ENCODE data around the gene HSD11B2. TPM values are rescaled to one million over a fixed set of nuclear protein-coding genes. Genes with fewer than 3 reads are reported as not detected.
A peak's percentile ranks its signal among the peaks of the same experiment; 100 is the strongest.

The HSD11B2 gene
- total RNA-seq (2021; ENCODE audit: unreplicated experiment): 0.77 TPM
- 1.0 TPM for polyA plus RNA-seq (2012; ENCODE audit: insufficient read length)
- percentile 25 among the genes with signal in this experiment for Bru-seq, nascent RNA
- BruChase-seq, experiment 1, labeled RNA remaining after a 2-hour chase: percentile 33 among the genes with signal in this experiment
- BruChase-seq, experiment 2, labeled RNA remaining after a 6-hour chase: percentile 29 among the genes with signal in this experiment
- long read RNA-seq, partial matches to known transcripts: 1 of 2 reads
- long read RNA-seq, other reads (novel, unspliced or antisense): 1 of 2 reads

DNA sequence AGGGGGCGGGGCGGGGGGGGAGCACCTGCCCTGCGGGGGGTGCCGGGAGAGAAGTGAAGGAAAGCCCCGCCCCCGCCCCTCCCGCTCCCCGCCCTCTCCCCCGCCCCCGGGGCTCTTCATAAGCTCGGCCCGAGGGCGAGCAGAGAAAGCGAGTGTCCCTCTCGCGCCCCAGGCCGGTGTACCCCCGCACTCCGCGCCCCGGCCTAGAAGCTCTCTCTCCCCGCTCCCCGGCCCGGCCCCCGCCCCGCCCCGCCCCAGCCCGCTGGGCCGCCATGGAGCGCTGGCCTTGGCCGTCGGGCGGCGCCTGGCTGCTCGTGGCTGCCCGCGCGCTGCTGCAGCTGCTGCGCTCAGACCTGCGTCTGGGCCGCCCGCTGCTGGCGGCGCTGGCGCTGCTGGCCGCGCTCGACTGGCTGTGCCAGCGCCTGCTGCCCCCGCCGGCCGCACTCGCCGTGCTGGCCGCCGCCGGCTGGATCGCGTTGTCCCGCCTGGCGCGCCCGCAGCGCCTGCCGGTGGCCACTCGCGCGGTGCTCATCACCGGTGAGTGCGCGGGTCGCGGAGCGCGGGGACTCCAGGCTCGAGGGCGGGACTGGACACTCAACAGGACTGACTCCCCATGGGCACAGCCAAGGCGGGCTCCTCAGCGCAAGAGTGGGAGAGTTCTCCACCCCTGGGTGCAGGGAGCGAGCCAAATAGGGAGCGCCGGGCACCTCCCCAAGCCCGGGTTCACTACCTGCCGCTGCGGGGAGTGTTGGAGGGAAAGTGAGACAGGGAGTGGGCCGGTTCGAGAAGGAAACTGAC is at the start of gene HSD11B2:
HSD11B2 (plus strand) TSS at position 145 of the 798 bp plus-strand sequence; CDS start at position 273, 128 bp downstream.
- no peaks in the 10 kb centered on the region for H3K9me3 ChIP-seq (ENCODE audit: control insufficient read depth, insufficient read depth, low read depth, low read length)
- peak within 1 kb of the TSS; percentile 32 to 41 for H3K4me3 ChIP-seq (ENCODE audit: low read depth in 2 of 2, low read length in 2 of 2)
- BruUV-seq (replicated peaks): no TSS peak
- H3K27me3 ChIP-seq (ENCODE audit: control insufficient read depth, insufficient read depth, low read length): no peaks in the 10 kb centered on the region
- H3K27ac ChIP-seq (ENCODE audit: low read length): no peak within 1 kb of the TSS
- ATAC-seq: peak; percentile 83
- no peak for DNase-seq (ENCODE audit: low read depth, low spot score)
- intact Hi-C loops (cut with micrococcal nuclease; ENCODE audit: unreplicated experiment) (no loop called here), in situ Hi-C loops (cut with HindIII; ENCODE audit: low pct_unique_long_range_greater_than_20kb, low sequenced_read_pairs) (no loop called here)
- peaks cover 2% of the 10 kb centered on the region; the same call in 1 of the 2 replicates for H3K4me1 ChIP-seq (ENCODE audit: control insufficient read depth, insufficient read depth, low read length)
- TF ChIP-seq, protein P1, sequence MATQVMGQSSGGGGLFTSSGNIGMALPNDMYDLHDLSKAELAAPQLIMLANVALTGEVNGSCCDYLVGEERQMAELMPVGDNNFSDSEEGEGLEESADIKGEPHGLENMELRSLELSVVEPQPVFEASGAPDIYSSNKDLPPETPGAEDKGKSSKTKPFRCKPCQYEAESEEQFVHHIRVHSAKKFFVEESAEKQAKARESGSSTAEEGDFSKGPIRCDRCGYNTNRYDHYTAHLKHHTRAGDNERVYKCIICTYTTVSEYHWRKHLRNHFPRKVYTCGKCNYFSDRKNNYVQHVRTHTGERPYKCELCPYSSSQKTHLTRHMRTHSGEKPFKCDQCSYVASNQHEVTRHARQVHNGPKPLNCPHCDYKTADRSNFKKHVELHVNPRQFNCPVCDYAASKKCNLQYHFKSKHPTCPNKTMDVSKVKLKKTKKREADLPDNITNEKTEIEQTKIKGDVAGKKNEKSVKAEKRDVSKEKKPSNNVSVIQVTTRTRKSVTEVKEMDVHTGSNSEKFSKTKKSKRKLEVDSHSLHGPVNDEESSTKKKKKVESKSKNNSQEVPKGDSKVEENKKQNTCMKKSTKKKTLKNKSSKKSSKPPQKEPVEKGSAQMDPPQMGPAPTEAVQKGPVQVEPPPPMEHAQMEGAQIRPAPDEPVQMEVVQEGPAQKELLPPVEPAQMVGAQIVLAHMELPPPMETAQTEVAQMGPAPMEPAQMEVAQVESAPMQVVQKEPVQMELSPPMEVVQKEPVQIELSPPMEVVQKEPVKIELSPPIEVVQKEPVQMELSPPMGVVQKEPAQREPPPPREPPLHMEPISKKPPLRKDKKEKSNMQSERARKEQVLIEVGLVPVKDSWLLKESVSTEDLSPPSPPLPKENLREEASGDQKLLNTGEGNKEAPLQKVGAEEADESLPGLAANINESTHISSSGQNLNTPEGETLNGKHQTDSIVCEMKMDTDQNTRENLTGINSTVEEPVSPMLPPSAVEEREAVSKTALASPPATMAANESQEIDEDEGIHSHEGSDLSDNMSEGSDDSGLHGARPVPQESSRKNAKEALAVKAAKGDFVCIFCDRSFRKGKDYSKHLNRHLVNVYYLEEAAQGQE (IDR thresholded peaks at IDR 0.05; ENCODE audit: insufficient read depth in 1 of 2, low read depth in 2 of 2, low read length in 1 of 2): no peak
- TF ChIP-seq TCF7L2 (IDR thresholded peaks at IDR 0.05; ENCODE audit: low read depth, low read length): no peak
- TF ChIP-seq SIN3A (IDR thresholded peaks at IDR 0.05; ENCODE audit: borderline replicate concordance, insufficient read depth, low read depth, low read length): no peak
- no peak for TF ChIP-seq POLR2AphosphoS5 (IDR thresholded peaks at IDR 0.05; ENCODE audit: low read depth, low read length)
- TF ChIP-seq, protein P2, sequence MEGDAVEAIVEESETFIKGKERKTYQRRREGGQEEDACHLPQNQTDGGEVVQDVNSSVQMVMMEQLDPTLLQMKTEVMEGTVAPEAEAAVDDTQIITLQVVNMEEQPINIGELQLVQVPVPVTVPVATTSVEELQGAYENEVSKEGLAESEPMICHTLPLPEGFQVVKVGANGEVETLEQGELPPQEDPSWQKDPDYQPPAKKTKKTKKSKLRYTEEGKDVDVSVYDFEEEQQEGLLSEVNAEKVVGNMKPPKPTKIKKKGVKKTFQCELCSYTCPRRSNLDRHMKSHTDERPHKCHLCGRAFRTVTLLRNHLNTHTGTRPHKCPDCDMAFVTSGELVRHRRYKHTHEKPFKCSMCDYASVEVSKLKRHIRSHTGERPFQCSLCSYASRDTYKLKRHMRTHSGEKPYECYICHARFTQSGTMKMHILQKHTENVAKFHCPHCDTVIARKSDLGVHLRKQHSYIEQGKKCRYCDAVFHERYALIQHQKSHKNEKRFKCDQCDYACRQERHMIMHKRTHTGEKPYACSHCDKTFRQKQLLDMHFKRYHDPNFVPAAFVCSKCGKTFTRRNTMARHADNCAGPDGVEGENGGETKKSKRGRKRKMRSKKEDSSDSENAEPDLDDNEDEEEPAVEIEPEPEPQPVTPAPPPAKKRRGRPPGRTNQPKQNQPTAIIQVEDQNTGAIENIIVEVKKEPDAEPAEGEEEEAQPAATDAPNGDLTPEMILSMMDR (IDR thresholded peaks at IDR 0.05): no peak; the same call in 1 of the 2 replicates
- ChIA-PET POLR2A (no interaction called here), CTCF (interaction anchor here (0.6 to 0.7 kb wide), 3 partner anchors 9 to 231 kb away, joined by 3 to 5 read pairs (median 3); no protein-coding TSS in a partner anchor)
- no peaks in the 10 kb centered on the region for H3K36me3 ChIP-seq (ENCODE audit: control insufficient read depth, insufficient read depth, low read length)

GRCh38 chr16:67383284-67383683 is 47.6 kb upstream of the HSD11B2 start:
- Histone ChIP-seq H3K36me3 (ENCODE audit: control insufficient read depth, insufficient read depth, low read length) (no peaks in the 10 kb centered on the region), H3K27ac (ENCODE audit: low read length) (no peak overlapping the region), H3K4me1 (ENCODE audit: control insufficient read depth, insufficient read depth, low read length) (no peaks in the 10 kb centered on the region), H3K9me3 (ENCODE audit: control insufficient read depth, insufficient read depth, low read depth, low read length) (no peaks in the 10 kb centered on the region), H3K27me3 (ENCODE audit: control insufficient read depth, insufficient read depth, low read length) (no peaks in the 10 kb centered on the region), H3K4me3 (ENCODE audit: low read depth in 2 of 2, low read length in 2 of 2) (no peak overlapping the region)
- no peak for DNase-seq (ENCODE audit: low read depth, low spot score)
- TF ChIP-seq, protein P2 (IDR thresholded peaks at IDR 0.05): no peak
- TF ChIP-seq TCF7L2 (IDR thresholded peaks at IDR 0.05; ENCODE audit: low read depth, low read length): no peak
- TF ChIP-seq SIN3A (IDR thresholded peaks at IDR 0.05; ENCODE audit: borderline replicate concordance, insufficient read depth, low read depth, low read length): no peak
- TF ChIP-seq, protein P1 (IDR thresholded peaks at IDR 0.05; ENCODE audit: insufficient read depth in 1 of 2, low read depth in 2 of 2, low read length in 1 of 2): no peak
- TF ChIP-seq POLR2AphosphoS5 (IDR thresholded peaks at IDR 0.05; ENCODE audit: low read depth, low read length): no peak
- POLR2A ChIA-PET: no interaction called here
- ATAC-seq: no peak
- intact Hi-C loops (cut with micrococcal nuclease; ENCODE audit: unreplicated experiment) (no loop called here), in situ Hi-C loops (cut with HindIII; ENCODE audit: low pct_unique_long_range_greater_than_20kb, low sequenced_read_pairs) (no loop called here)
- BruUV-seq (replicated peaks): no TSS peak
- CTCF ChIA-PET: no interaction called here
